Measurements from ENCODE around the gene PPM1G.

The PPM1G gene

GRCh38 chr2:27408601-27409320, 630 bp downstream of the PPM1G start:
- peak; percentile 24 to 71 (median 25) for DNase-seq

- peak; percentile 33 to 79 (median 65) for DNase-seq
Observed at GRCh38 chr2:27407798-27408491, 1.4 kb downstream of the PPM1G start.

- DNase-seq, result no peak
Observed at GRCh38 chr2:27400348-27401135, 8.8 kb downstream of the PPM1G start.

GRCh38 chr2:27398962-27399361, 10.4 kb downstream of the PPM1G start:
- DNase-seq, result no peak

- no peak for DNase-seq
Observed at GRCh38 chr2:27393225-27393624, 16.2 kb downstream of the PPM1G start.

- DNase-seq, result no peak
Observed at GRCh38 chr2:27390822-27391679, 18.3 kb downstream of the PPM1G start.

- no peak for DNase-seq
Observed at GRCh38 chr2:27381577-27382181, 27.7 kb downstream of the PPM1G start.

GRCh38 chr2:27380626-27381545, 28.5 kb downstream of the PPM1G start, which contains the start of gene ZNF513:
Gene ZNF513 (minus strand): TSS chr2:27380734. CDS start chr2:27380526, 208 bp downstream.
- DNase-seq, result peak; percentile 95 to 97 (median 96)

- DNase-seq, result peak in 2 of 3 experiments; percentile 79 to 81
Observed at GRCh38 chr2:27379836-27380625, 29.4 kb downstream of the PPM1G start.

- no peak for DNase-seq
Observed at GRCh38 chr2:27379383-27379835, 30.0 kb downstream of the PPM1G start.

GRCh38 chr2:27378809-27379290, 30.5 kb downstream of the PPM1G start:
- DNase-seq, result no peak

GRCh38 chr2:27378096-27378808, 31.1 kb downstream of the PPM1G start:
- DNase-seq, result no peak

- no peak for DNase-seq
Observed at GRCh38 chr2:27377618-27378095, 31.7 kb downstream of the PPM1G start.

- DNase-seq, result no peak
Observed at GRCh38 chr2:27376866-27377617, 32.3 kb downstream of the PPM1G start.

GRCh38 chr2:27376151-27376865, 33.1 kb downstream of the PPM1G start:
- no peak for DNase-seq

- no peak for DNase-seq
Observed at GRCh38 chr2:27375513-27376099, 33.8 kb downstream of the PPM1G start.

- no peak for DNase-seq
Observed at GRCh38 chr2:27373567-27373966, 35.8 kb downstream of the PPM1G start.

Measured in NCI-H1417 (cell line).